ENCODE results near the gene EOLA1. TPM values are rescaled to one million over a fixed set of nuclear protein-coding genes. Genes with fewer than 3 reads are reported as not detected.
"Not testable (repeated sequence)": the region's sequence is repeated elsewhere in the genome, so short reads cannot be mapped to it uniquely, and the experiment has no call there.

EOLA1 gene
- total and polyA plus RNA-seq, 2 donors (not counting 1 experiment from before 2014, with no cell fraction given): 26.3 to 61.5 TPM

DNA sequence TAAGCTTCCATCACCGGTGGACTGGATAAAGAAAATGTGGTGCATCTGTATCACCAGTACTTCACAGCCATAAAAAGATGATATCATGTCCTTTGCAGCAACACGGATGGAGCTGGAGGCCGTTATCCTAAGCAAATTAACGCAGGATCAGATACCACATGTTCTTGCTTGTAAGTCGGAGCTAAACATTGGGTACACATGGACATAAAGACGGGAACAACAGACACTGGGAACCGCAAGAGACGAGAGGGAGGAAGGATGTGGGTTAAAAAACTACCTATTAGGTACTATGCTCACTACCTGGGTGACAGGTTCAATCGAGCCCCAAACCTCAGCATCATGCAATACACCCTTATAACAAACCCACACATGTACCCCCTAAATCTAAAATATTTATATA lies 19.4 kb upstream of the EOLA1 start:
- no peaks in the 10 kb centered on the region for H4K20me1 ChIP-seq (ENCODE audit: control insufficient read depth, insufficient read depth, low read length, poor library complexity, severe bottlenecking)
- TF ChIP-seq, protein P1, sequence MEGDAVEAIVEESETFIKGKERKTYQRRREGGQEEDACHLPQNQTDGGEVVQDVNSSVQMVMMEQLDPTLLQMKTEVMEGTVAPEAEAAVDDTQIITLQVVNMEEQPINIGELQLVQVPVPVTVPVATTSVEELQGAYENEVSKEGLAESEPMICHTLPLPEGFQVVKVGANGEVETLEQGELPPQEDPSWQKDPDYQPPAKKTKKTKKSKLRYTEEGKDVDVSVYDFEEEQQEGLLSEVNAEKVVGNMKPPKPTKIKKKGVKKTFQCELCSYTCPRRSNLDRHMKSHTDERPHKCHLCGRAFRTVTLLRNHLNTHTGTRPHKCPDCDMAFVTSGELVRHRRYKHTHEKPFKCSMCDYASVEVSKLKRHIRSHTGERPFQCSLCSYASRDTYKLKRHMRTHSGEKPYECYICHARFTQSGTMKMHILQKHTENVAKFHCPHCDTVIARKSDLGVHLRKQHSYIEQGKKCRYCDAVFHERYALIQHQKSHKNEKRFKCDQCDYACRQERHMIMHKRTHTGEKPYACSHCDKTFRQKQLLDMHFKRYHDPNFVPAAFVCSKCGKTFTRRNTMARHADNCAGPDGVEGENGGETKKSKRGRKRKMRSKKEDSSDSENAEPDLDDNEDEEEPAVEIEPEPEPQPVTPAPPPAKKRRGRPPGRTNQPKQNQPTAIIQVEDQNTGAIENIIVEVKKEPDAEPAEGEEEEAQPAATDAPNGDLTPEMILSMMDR (IDR thresholded peaks at IDR 0.05): no peak
- TF ChIP-seq EZH2 (IDR thresholded peaks at IDR 0.05; ENCODE audit: borderline replicate concordance, insufficient read depth, low read depth, low read length, poor library complexity, severe bottlenecking): no peak
- H3K4me3 ChIP-seq (ENCODE audit: control extremely low read depth in 1 of 5, extremely low read depth in 1 of 5, insufficient read depth in 1 of 5, low read depth in 2 of 5, low read length in 4 of 5): no peak overlapping the region
- DNase-seq (no peak), ATAC-seq (ENCODE audit: low read depth) (no peak)
- Mint-ChIP-seq H3K4me3 (no peak overlapping the region), H3K27ac (no peak overlapping the region), H3K9me3 (ENCODE audit: insufficient read depth) (no peaks in the 10 kb centered on the region), H3K4me1 (peaks cover 3% of the 10 kb centered on the region), H3K27me3 (peaks cover 3% of the 10 kb centered on the region)
- ChIA-PET CTCF (interaction anchor here (0.7 to 3.0 kb wide), 2 partner anchors 9 to 19 kb away, joined by 3 to 22 read pairs; partner anchors contain the start of gene EOLA1), POLR2A (no interaction called here)
- no peaks in the 10 kb centered on the region for H3K36me3 ChIP-seq (replicated peaks in 1 of 2; ENCODE audit: control extremely low read depth in 1 of 2, control insufficient read depth in 1 of 2, extremely low read depth in 1 of 2, insufficient read depth in 2 of 2, low read length in 1 of 2)
- intact Hi-C loops (cut with micrococcal nuclease): no loop called here
- no peak overlapping the region for H3K4me2 ChIP-seq (replicated peaks; ENCODE audit: low read depth, low read length, poor library complexity, severe bottlenecking)
- no peak overlapping the region for H2AFZ ChIP-seq (ENCODE audit: insufficient read depth, low read depth, low read length, poor library complexity, severe bottlenecking)
- H3K27ac ChIP-seq (ENCODE audit: low read length in 2 of 2): no peak overlapping the region
- no peak overlapping the region for H3K9ac ChIP-seq (ENCODE audit: low read length)
- no peaks in the 10 kb centered on the region for H3K27me3 ChIP-seq (replicated peaks in 1 of 4; ENCODE audit: control extremely low read depth in 1 of 4, control insufficient read depth in 3 of 4, insufficient read depth in 4 of 4, low read length in 3 of 4)
- H3K9me3 ChIP-seq (ENCODE audit: control extremely low read depth in 1 of 3, control insufficient read depth in 2 of 3, insufficient read depth in 1 of 3, low read length in 2 of 3): no peaks in the 10 kb centered on the region
- WGBS (ENCODE audit: insufficient coverage): no CpG with 5 or more reads among the region's 9 CpGs
- peaks cover 4 to 10% of the 10 kb centered on the region in 2 donors for H3K4me1 ChIP-seq (ENCODE audit: control insufficient read depth in 2 of 2, insufficient read depth in 2 of 2, low read length in 2 of 2)
- H3K79me2 ChIP-seq (ENCODE audit: control insufficient read depth, insufficient read depth, low read length): no peaks in the 10 kb centered on the region

DNA sequence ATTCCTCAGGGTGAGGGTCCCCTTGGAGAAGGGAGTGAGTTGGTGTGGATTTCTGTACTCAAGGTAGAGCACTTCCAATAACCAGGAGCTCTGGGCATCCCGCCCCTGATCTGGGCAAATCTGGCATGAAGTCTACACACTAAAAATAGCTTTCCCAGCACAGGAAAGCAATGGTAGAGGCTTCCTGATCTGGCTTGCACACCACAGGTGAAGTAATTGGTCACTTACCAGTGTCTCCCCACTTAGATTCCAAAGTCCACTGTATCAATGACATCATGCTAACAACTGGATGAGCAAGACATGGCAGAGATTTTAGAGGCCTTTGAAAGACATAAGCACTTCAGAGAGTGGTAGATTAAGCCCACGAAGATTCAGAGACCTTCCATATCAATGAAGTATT lies 17.9 kb upstream of the EOLA1 start:
- peaks cover 3% of the 10 kb centered on the region for H3K27me3 Mint-ChIP-seq
- TF ChIP-seq, protein P1 (IDR thresholded peaks at IDR 0.05): no peak
- no peak for TF ChIP-seq EZH2 (IDR thresholded peaks at IDR 0.05; ENCODE audit: borderline replicate concordance, insufficient read depth, low read depth, low read length, poor library complexity, severe bottlenecking)
- Histone ChIP-seq H3K9ac (ENCODE audit: low read length) (no peak overlapping the region), H3K4me2 (replicated peaks; ENCODE audit: low read depth, low read length, poor library complexity, severe bottlenecking) (no peak overlapping the region), H2AFZ (ENCODE audit: insufficient read depth, low read depth, low read length, poor library complexity, severe bottlenecking) (no peak overlapping the region), H3K27ac (ENCODE audit: low read length in 2 of 2) (no peak overlapping the region), H3K4me1 (ENCODE audit: control insufficient read depth in 2 of 2, insufficient read depth in 2 of 2, low read length in 2 of 2) (peaks cover 4 to 10% of the 10 kb centered on the region in 2 donors), H3K27me3 (replicated peaks in 1 of 4; ENCODE audit: control extremely low read depth in 1 of 4, control insufficient read depth in 3 of 4, insufficient read depth in 4 of 4, low read length in 3 of 4) (no peaks in the 10 kb centered on the region), H3K9me3 (ENCODE audit: control extremely low read depth in 1 of 3, control insufficient read depth in 2 of 3, insufficient read depth in 1 of 3, low read length in 2 of 3) (no peaks in the 10 kb centered on the region), H4K20me1 (ENCODE audit: control insufficient read depth, insufficient read depth, low read length, poor library complexity, severe bottlenecking) (no peaks in the 10 kb centered on the region), H3K79me2 (ENCODE audit: control insufficient read depth, insufficient read depth, low read length) (no peaks in the 10 kb centered on the region), H3K36me3 (replicated peaks in 1 of 2; ENCODE audit: control extremely low read depth in 1 of 2, control insufficient read depth in 1 of 2, extremely low read depth in 1 of 2, insufficient read depth in 2 of 2, low read length in 1 of 2) (no peaks in the 10 kb centered on the region), H3K4me3 (ENCODE audit: control extremely low read depth in 1 of 5, extremely low read depth in 1 of 5, insufficient read depth in 1 of 5, low read depth in 2 of 5, low read length in 4 of 5) (no peak overlapping the region)
- H3K4me1 Mint-ChIP-seq: peaks cover 7% of the 10 kb centered on the region
- ATAC-seq (ENCODE audit: low read depth): no peak
- H3K27ac Mint-ChIP-seq: no peak overlapping the region
- DNase-seq: no peak
- H3K9me3 Mint-ChIP-seq (ENCODE audit: insufficient read depth): no peaks in the 10 kb centered on the region
- no CpG with 5 or more reads among the region's 2 CpGs for WGBS (ENCODE audit: insufficient coverage)
- CTCF ChIA-PET: interaction anchor here (3.0 kb wide), 1 partner anchor 11 kb away, joined by 22 read pairs; no protein-coding TSS in a partner anchor
- intact Hi-C loops (cut with micrococcal nuclease): no loop called here
- POLR2A ChIA-PET: no interaction called here
- H3K4me3 Mint-ChIP-seq: no peak overlapping the region

DNA sequence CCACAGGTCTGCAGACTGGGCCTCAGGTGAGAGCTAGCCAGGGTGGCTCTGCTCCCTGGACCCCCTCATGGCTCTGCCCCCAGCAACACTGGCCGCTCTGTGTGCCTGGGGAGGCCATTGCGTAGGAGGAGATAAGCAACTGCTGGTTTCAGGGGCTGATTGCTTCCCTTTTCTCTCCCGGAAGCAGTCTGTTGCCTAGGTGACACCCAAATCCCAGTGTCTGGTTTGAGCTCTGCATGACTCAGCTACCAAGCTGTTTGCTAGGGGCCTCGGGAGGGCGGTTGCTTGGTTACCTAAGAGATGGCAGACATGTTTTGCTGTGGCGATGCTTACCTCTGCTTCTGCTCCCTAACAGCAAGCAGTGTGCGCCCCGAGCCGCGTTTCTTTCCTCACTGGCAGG lies 15.4 kb upstream of the EOLA1 start:
- H3K4me1 Mint-ChIP-seq; H4K20me1 ChIP-seq (ENCODE audit: control insufficient read depth, insufficient read depth, low read length, poor library complexity, severe bottlenecking); H3K27me3 Mint-ChIP-seq; H3K36me3 ChIP-seq (replicated peaks in 1 of 2; ENCODE audit: control extremely low read depth in 1 of 2, control insufficient read depth in 1 of 2, extremely low read depth in 1 of 2, insufficient read depth in 2 of 2, low read length in 1 of 2); POLR2A ChIA-PET; H3K9ac ChIP-seq (ENCODE audit: low read length); H3K9me3 ChIP-seq (ENCODE audit: control extremely low read depth in 1 of 3, control insufficient read depth in 2 of 3, insufficient read depth in 1 of 3, low read length in 2 of 3); H3K9me3 Mint-ChIP-seq (ENCODE audit: insufficient read depth); H3K4me2 ChIP-seq (replicated peaks; ENCODE audit: low read depth, low read length, poor library complexity, severe bottlenecking); H3K79me2 ChIP-seq (ENCODE audit: control insufficient read depth, insufficient read depth, low read length); CTCF ChIA-PET; H2AFZ ChIP-seq (ENCODE audit: insufficient read depth, low read depth, low read length, poor library complexity, severe bottlenecking); H3K27me3 ChIP-seq (replicated peaks in 1 of 4; ENCODE audit: control extremely low read depth in 1 of 4, control insufficient read depth in 3 of 4, insufficient read depth in 4 of 4, low read length in 3 of 4): not testable (repeated sequence)
- peak; percentile 80 for ATAC-seq (ENCODE audit: low read depth)
- peak overlapping the region; percentile 37 for H3K4me3 Mint-ChIP-seq
- Histone ChIP-seq H3K27ac (ENCODE audit: low read length in 2 of 2) (peak overlapping the region; percentile 44 to 83), H3K4me3 (ENCODE audit: control extremely low read depth in 1 of 5, extremely low read depth in 1 of 5, insufficient read depth in 1 of 5, low read depth in 2 of 5, low read length in 4 of 5) (peak overlapping the region in 1 of 5 experiments; percentile 19), H3K4me1 (ENCODE audit: control insufficient read depth in 2 of 2, insufficient read depth in 2 of 2, low read length in 2 of 2) (peaks cover 4 to 10% of the 10 kb centered on the region in 2 donors)
- WGBS (ENCODE audit: insufficient coverage): 0% methylated on average over 1 of the region's 10 CpGs
- DNase-seq: peak; percentile 66
- intact Hi-C loops (cut with micrococcal nuclease): loop anchor here (2.0 kb wide), 1 partner anchor 21 kb away; the partner anchor contains the start of gene IDS
- peak overlapping the region; percentile 87 for H3K27ac Mint-ChIP-seq
